AG04449 (cell line): Measurements from ENCODE around the gene CYP27C1.
"Not testable (repeated sequence)": the region's sequence is repeated elsewhere in the genome, so short reads cannot be mapped to it uniquely, and the experiment has no call there.

Source experiments
- CTCF ChIA-PET: fragments of 350-600 bp; formaldehyde crosslinking; extraction: SDS; loops from one replicate; lab custom pipeline; 2021; ENCODE audit warnings: antibody characterized with exemption; lab: Yijun Ruan, JAX
- POLR2A ChIA-PET: fragments of 400-600, 350-600 bp; formaldehyde crosslinking; extraction: SDS; loops from one replicate; lab custom pipeline; 2020; ENCODE audit warnings: antibody characterized with exemption, inconsistent platforms; lab: Yijun Ruan, JAX
- DNase-seq: peaks from one replicate; pipeline ENCODE4 v3.0.0-alpha.2; 2010; ENCODE audit warnings: low read depth, low spot score
- H3K4me3 ChIP-seq: 2 replicates; pipeline ENCODE4 v1.5.1; 2011; ENCODE audit warnings: low read depth, mild to moderate bottlenecking, control low read depth, low read length
- TF ChIP-seq, protein P1 (sequence below): IDR thresholded peaks from one replicate; pipeline ENCODE4 v1.5.1; 2011; ENCODE audit warnings: mild to moderate bottlenecking, moderate library complexity, low read length, control low read depth, inconsistent platforms; ENCODE audit not compliant: insufficient read depth; ENCODE audit errors: missing control alignments

The CYP27C1 gene

DNA sequence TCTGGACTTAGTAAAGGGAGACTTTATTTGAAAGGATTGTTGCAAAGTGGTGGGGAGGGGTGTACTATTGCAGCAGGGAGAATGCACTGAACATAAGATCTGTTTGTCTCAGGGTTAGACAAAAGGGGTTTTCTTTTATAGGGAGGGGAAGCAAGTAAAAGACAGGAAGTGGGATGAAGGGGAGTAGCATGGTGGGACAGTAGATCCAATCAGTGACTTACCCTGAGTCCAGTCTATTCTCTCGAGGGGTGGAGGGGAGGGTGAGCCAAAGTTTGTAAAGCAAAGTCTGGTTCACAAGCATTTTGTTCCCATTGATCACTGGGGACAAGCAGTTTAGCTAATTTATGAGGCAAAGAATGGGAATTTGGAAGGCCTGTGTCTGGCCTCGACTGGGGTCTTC is 35.0 kb upstream of the CYP27C1 start:
- TF ChIP-seq, protein P1, sequence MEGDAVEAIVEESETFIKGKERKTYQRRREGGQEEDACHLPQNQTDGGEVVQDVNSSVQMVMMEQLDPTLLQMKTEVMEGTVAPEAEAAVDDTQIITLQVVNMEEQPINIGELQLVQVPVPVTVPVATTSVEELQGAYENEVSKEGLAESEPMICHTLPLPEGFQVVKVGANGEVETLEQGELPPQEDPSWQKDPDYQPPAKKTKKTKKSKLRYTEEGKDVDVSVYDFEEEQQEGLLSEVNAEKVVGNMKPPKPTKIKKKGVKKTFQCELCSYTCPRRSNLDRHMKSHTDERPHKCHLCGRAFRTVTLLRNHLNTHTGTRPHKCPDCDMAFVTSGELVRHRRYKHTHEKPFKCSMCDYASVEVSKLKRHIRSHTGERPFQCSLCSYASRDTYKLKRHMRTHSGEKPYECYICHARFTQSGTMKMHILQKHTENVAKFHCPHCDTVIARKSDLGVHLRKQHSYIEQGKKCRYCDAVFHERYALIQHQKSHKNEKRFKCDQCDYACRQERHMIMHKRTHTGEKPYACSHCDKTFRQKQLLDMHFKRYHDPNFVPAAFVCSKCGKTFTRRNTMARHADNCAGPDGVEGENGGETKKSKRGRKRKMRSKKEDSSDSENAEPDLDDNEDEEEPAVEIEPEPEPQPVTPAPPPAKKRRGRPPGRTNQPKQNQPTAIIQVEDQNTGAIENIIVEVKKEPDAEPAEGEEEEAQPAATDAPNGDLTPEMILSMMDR: no peak
- H3K4me3 ChIP-seq: no peak overlapping the region
- ChIA-PET CTCF (no interaction called here), POLR2A (no interaction called here)
- DNase-seq: no peak

DNA sequence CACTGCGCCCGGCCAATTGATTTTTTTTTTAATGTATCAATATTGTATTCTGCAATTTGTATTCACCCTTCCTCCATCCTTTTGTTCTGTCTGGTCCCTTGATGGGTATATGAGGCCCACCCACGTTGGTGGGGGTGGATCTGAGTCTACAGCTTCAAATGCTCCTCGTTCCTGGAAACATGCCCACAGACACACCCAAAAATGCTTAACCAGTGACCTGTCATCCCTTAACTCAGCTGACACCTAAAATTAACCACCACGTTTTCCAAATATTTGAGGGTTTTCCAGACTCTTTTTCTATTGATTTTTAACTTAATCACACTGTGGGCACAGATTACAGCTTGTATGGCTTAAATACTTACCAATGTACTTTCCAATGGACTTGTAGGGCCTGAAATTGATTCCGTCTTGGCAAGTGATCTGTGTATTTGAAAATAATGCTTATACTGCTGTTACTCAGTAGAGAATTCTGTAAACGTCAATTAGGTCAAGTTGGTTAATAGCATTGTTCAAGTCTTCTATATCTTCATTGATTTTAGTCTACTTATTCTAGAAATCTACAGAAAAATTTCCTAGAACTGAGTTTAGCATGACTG is 34.4 kb upstream of the CYP27C1 start:
- no peak overlapping the region for H3K4me3 ChIP-seq
- POLR2A ChIA-PET: interaction anchor here (0.7 kb wide), 1 partner anchor 21 kb away, joined by 3 read pairs; no protein-coding TSS in a partner anchor
- no peak for DNase-seq
- CTCF ChIA-PET: no interaction called here
- TF ChIP-seq, protein P1: no peak

DNA sequence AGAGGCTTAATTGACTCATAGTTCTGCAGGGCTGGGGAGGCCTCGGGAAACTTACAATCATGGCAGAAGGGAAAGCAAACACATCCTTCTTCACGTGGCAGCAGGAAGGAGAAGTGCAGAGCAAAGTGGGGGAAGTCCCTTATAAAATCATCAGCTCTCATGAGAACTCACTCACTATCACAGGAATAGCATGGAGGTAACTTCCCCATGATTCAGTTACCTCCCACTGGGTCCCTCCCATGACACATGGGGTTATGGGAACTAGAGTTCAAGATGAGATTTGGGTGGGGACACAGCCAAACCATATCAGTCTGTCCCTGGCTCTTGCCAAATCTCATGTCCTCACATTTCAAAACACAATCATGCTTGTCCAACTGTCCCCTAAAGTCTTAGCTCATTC is 21.1 kb upstream of the CYP27C1 start:
- CTCF ChIA-PET, H3K4me3 ChIP-seq, POLR2A ChIA-PET, DNase-seq: not testable (repeated sequence)

DNA sequence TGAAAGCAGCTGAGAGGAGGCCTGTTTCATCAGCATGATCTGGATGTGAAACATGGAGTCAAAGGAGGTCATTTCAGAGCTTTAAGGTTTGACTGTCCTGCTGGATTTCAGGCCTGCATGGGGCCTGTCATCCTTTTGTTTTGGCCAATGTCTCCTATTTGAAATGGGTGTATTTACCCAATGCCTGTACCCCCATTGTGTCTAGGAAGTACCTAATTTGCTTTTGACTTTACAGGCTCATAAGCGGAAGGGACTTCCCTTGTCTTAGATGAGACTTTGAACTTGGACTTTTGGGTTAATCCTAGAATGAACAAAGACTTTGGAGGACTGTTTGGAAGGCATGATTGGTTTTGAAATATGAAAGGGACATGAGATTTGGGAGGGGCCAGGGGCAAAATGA is 19.3 kb upstream of the CYP27C1 start:
- CTCF ChIA-PET: no interaction called here
- no peak for DNase-seq
- TF ChIP-seq, protein P1: no peak
- H3K4me3 ChIP-seq: no peak overlapping the region
- POLR2A ChIA-PET: no interaction called here

DNA sequence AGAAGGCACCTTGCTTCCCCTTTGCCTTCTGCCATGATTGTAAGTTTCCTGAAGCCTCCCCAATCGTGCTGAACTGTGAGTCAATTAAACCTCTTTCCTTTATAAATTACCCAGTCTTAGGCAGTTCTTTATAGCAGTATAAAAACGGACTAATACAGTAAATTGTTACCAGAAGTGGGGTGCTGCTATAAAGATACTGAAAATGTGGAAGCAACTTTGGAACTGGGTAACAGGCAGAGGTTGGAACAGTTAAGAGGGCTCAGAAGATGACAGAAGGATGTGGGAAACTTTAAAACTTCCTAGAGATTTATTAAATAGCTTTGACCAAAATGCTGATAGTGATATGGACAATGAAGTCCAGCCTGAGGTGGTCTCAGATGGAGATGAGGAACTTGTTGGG is 17.7 kb upstream of the CYP27C1 start:
- CTCF ChIA-PET: interaction anchor here (0.9 kb wide), 1 partner anchor 21 kb away, joined by 3 read pairs; no protein-coding TSS in a partner anchor
- H3K4me3 ChIP-seq, POLR2A ChIA-PET, DNase-seq: not testable (repeated sequence)

DNA sequence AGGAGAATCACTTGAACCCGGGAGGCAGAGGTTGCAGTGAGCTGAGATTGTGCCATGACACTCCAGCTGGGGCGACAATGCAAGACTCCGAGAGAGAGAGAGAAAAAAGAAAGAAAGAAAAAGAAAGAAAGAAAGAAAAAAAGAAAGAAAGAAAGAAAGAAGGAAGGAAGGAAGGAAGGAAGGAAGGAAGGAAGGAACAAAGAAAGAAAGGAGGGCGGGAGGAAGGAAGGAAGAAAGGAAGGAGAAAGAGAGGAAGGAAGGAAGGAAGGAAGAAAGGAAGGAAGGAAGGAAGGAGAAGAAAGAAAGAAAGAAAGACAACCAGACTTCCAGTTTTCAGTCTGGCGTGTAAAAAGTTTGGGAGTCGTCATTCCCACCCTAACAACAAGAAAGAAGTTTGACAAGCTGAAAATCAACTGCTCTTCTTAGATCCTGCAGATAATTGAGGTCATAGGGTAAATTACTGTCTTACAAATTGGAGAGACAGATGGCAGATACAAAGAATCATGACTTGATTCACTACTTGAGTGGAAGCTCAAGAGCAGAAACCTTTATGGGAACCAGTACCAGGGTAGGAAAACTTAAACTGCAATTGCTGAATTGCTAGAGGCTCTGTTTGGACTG is 15.1 kb upstream of the CYP27C1 start:
- POLR2A ChIA-PET: no interaction called here
- no peak for DNase-seq
- no peak overlapping the region for H3K4me3 ChIP-seq
- TF ChIP-seq, protein P1: no peak
- CTCF ChIA-PET: no interaction called here

DNA sequence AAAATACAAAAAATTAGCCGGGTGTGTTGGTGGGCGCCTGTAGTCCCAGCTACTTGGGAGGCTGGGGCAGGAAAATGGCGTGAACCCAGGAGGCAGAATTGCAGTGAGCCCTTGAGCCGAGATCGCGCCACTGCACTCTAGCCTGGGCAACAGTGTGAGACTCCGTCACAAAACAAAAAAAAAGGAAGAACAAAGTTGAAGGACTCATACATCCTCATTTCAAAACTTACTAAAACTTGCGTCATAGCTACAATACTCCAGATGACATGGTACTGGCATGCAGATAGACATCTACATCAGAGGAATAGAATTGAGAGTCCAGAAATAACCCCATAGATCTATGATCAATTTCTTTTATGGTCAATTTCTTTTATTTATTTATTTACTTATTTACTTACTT is 13.6 kb upstream of the CYP27C1 start:
- ChIA-PET POLR2A (no interaction called here), CTCF (no interaction called here)
- no peak for DNase-seq
- H3K4me3 ChIP-seq: no peak overlapping the region
- TF ChIP-seq, protein P1: no peak
